Caco-2 (cell line): Measurements from ENCODE around the gene TMPRSS3. TPM values are rescaled to one million over a fixed set of nuclear protein-coding genes. Genes with fewer than 3 reads are reported as not detected.

ENCODE experiments used
- BruUV-seq: library from RNA; stranded (reverse); fragments of 400-500 nt; replicated peaks from 2 replicates; lab custom pipeline; 2021; lab: Mats Ljungman, UMichigan
- CTCF ChIA-PET: fragments of 300-600 bp; sonication (Branson Sonifier 250); formaldehyde crosslinking; loops from one replicate; lab custom pipeline; 2022; ENCODE audit warnings: antibody characterized with exemption; lab: Charles Lee
- POLR2A ChIA-PET: fragments of 300-600 bp; sonication (Branson Sonifier 250); formaldehyde crosslinking; loops from one replicate; lab custom pipeline; 2022; ENCODE audit warnings: antibody characterized with exemption; lab: Charles Lee
- DNase-seq, 2 experiments: peaks; one replicate each; pipeline versions ENCODE4 v3.0.0 to v3.0.0-alpha.2; 2020 to 2022
- H3K27me3 ChIP-seq: replicated peaks from 2 replicates; pipeline ENCODE4 v1.6.0; 2011; ENCODE audit warnings: low read length; ENCODE audit not compliant: control insufficient read depth, insufficient read depth
- H3K36me3 ChIP-seq: 2 replicates; pipeline ENCODE4 v1.5.1; 2011; ENCODE audit warnings: low read length; ENCODE audit not compliant: control insufficient read depth, insufficient read depth
- H3K4me1 ChIP-seq: fragments of 250-450 bp; sonication (Bioruptor Pico); 2 replicates; pipeline ENCODE4 v1.5.1; 2020; ENCODE audit warnings: mild to moderate bottlenecking
- H3K4me3 ChIP-seq: 2 replicates; pipeline ENCODE4 v1.5.1; 2011; ENCODE audit warnings: low read depth, mild to moderate bottlenecking, control low read depth, low read length
- H3K9me3 ChIP-seq: fragments of 250-450 bp; sonication (Bioruptor Pico); 2 replicates; pipeline ENCODE4 v1.5.1; 2020; ENCODE audit warnings: mild to moderate bottlenecking, moderate library complexity
- H3K27ac Mint-ChIP-seq: one replicate; pipeline ENCODE4 v1.8.0; 2022; ENCODE audit warnings: mixed read lengths; ENCODE audit not compliant: unreplicated experiment
- H3K27me3 Mint-ChIP-seq: one replicate; pipeline ENCODE4 v1.8.0; 2022; ENCODE audit warnings: mixed read lengths; ENCODE audit not compliant: insufficient read depth, unreplicated experiment
- H3K36me3 Mint-ChIP-seq: one replicate; pipeline ENCODE4 v1.8.0; 2022; ENCODE audit warnings: mild to moderate bottlenecking, mixed read lengths; ENCODE audit not compliant: insufficient read depth, unreplicated experiment
- H3K4me1 Mint-ChIP-seq: one replicate; pipeline ENCODE4 v1.8.0; 2022; ENCODE audit warnings: low read depth, mixed read lengths; ENCODE audit not compliant: unreplicated experiment
- H3K4me3 Mint-ChIP-seq: one replicate; pipeline ENCODE4 v1.8.0; 2022; ENCODE audit warnings: mild to moderate bottlenecking, moderate library complexity, mixed read lengths; ENCODE audit not compliant: unreplicated experiment
- H3K9me3 Mint-ChIP-seq: one replicate; pipeline ENCODE4 v1.8.0; 2022; ENCODE audit warnings: mixed read lengths; ENCODE audit not compliant: unreplicated experiment
- CTCF ChIP-seq, 2 experiments: fragments of 200-600 bp in 1 of 2; IDR thresholded peaks; 1 replicate in 1 of 2; 2 replicates in 1 of 2; pipeline versions ENCODE4 v1.5.1 to v1.8.0; 2011 to 2022; ENCODE audit warnings: antibody characterized with exemption in 1 of 2, control low read depth in 1 of 2, inconsistent platforms in 1 of 2, low read depth in 1 of 2, low read length in 1 of 2, mild to moderate bottlenecking in 1 of 2, moderate library complexity in 1 of 2; ENCODE audit not compliant: insufficient read depth in 1 of 2, severe bottlenecking in 1 of 2, unreplicated experiment in 1 of 2
- intact Hi-C: fragments of 100-400 bp; cut with micrococcal nuclease; formaldehyde crosslinking; loops from one replicate; pipeline ENCODE4 v1.10.0; 2022; ENCODE audit not compliant: unreplicated experiment
- total RNA-seq: library from RNA; stranded (reverse); gene quantifications from 2 replicates; pipeline ENCODE4 v1.2.3, GENCODE V29; 2022

TMPRSS3 gene
- total RNA-seq, 1 experiment from 2014 or later, result not detected

- H3K9me3 Mint-ChIP-seq, result peaks cover 8% of the 10 kb centered on the region
- no peaks in the 10 kb centered on the region for H3K4me1 ChIP-seq
- H3K27me3 ChIP-seq, result no peaks in the 10 kb centered on the region
- no peaks in the 10 kb centered on the region for H3K36me3 ChIP-seq
- H3K27me3 Mint-ChIP-seq, result no peaks in the 10 kb centered on the region
- no peak for DNase-seq
- ChIA-PET POLR2A (no interaction called here), CTCF (no interaction called here)
- BruUV-seq, result no TSS peak
- no peak overlapping the region for H3K4me3 Mint-ChIP-seq
- TF ChIP-seq CTCF (IDR thresholded peaks at IDR 0.05; ENCODE audit: insufficient read depth in 1 of 2, low read depth in 1 of 2, low read length in 1 of 2, severe bottlenecking in 1 of 2, unreplicated experiment in 1 of 2), result no peak
- H3K9me3 ChIP-seq, result no peaks in the 10 kb centered on the region
- peaks cover 10% of the 10 kb centered on the region for H3K4me1 Mint-ChIP-seq
- intact Hi-C loops, result no loop called here
- H3K27ac Mint-ChIP-seq, result no peak overlapping the region
- H3K4me3 ChIP-seq, result no peak overlapping the region
- no peaks in the 10 kb centered on the region for H3K36me3 Mint-ChIP-seq
Observed at GRCh38 chr21:42396799-42397745, 1.2 kb upstream of the TMPRSS3 start.

GRCh38 chr21:42395302-42395701 is 550 bp downstream of the TMPRSS3 start:
- intact Hi-C loops, result no loop called here
- no peaks in the 10 kb centered on the region for H3K27me3 Mint-ChIP-seq
- ChIA-PET CTCF (no interaction called here), POLR2A (no interaction called here)
- Histone ChIP-seq H3K27me3 (no peaks in the 10 kb centered on the region), H3K36me3 (no peaks in the 10 kb centered on the region), H3K4me1 (peaks cover 10% of the 10 kb centered on the region; the same call in 1 of the 2 replicates), H3K9me3 (no peaks in the 10 kb centered on the region), H3K4me3 (no peak overlapping the region)
- no peak overlapping the region for H3K4me3 Mint-ChIP-seq
- H3K27ac Mint-ChIP-seq, result no peak overlapping the region
- no TSS peak for BruUV-seq
- no peaks in the 10 kb centered on the region for H3K9me3 Mint-ChIP-seq
- no peaks in the 10 kb centered on the region for H3K36me3 Mint-ChIP-seq
- TF ChIP-seq CTCF (IDR thresholded peaks at IDR 0.05; ENCODE audit: insufficient read depth in 1 of 2, low read depth in 1 of 2, low read length in 1 of 2, severe bottlenecking in 1 of 2, unreplicated experiment in 1 of 2), result no peak
- DNase-seq, result no peak
- peaks cover 23% of the 10 kb centered on the region for H3K4me1 Mint-ChIP-seq

GRCh38 chr21:42393443-42393950 is 2.4 kb downstream of the TMPRSS3 start:
- H3K4me1 ChIP-seq, result peaks cover 10% of the 10 kb centered on the region; the same call in 1 of the 2 replicates
- Mint-ChIP-seq H3K4me3 (no peak overlapping the region), H3K9me3 (no peaks in the 10 kb centered on the region), H3K4me1 (peaks cover 32% of the 10 kb centered on the region), H3K36me3 (no peaks in the 10 kb centered on the region), H3K27ac (no peak overlapping the region), H3K27me3 (no peaks in the 10 kb centered on the region)
- H3K27me3 ChIP-seq, result no peaks in the 10 kb centered on the region
- BruUV-seq, result no TSS peak
- CTCF ChIA-PET, result no interaction called here
- no peak overlapping the region for H3K4me3 ChIP-seq
- POLR2A ChIA-PET, result no interaction called here
- H3K9me3 ChIP-seq, result no peaks in the 10 kb centered on the region
- TF ChIP-seq CTCF (IDR thresholded peaks at IDR 0.05; ENCODE audit: insufficient read depth in 1 of 2, low read depth in 1 of 2, low read length in 1 of 2, severe bottlenecking in 1 of 2, unreplicated experiment in 1 of 2), result no peak
- intact Hi-C loops, result no loop called here
- no peak for DNase-seq
- no peaks in the 10 kb centered on the region for H3K36me3 ChIP-seq
